Left ventricle myocardium inferior (tissue), 1 donor: Measurements from ENCODE around the gene AMN1. TPM values are rescaled to one million over a fixed set of nuclear protein-coding genes. Genes with fewer than 3 reads are reported as not detected.
"Not testable (repeated sequence)": the region's sequence is repeated elsewhere in the genome, so short reads cannot be mapped to it uniquely, and the experiment has no call there.

Experiments
- DNase-seq: peaks from one replicate; pipeline ENCODE4 v3.0.0-alpha.2; 2020
- H3K27ac ChIP-seq: fragments of 200-600 bp; replicated peaks from 2 replicates; pipeline ENCODE4 v1.8.0; 2021
- H3K27me3 ChIP-seq: fragments of 200-600 bp; 2 replicates; pipeline ENCODE4 v1.8.0; 2021; ENCODE audit warnings: low read depth
- H3K36me3 ChIP-seq: fragments of 200-600 bp; 2 replicates; pipeline ENCODE4 v1.8.0; 2021
- H3K4me1 ChIP-seq: fragments of 200-600 bp; 2 replicates; pipeline ENCODE4 v1.8.0; 2021
- H3K4me3 ChIP-seq: fragments of 200-600 bp; 2 replicates; pipeline ENCODE4 v1.8.0; 2021; ENCODE audit warnings: mild to moderate bottlenecking, moderate library complexity
- H3K9me3 ChIP-seq: fragments of 200-600 bp; replicated peaks from 2 replicates; pipeline ENCODE4 v1.8.0; 2021
- intact Hi-C: fragments of 100-400 bp; cut with micrococcal nuclease; formaldehyde crosslinking; loops from one replicate; pipeline ENCODE4 v1.11.0; 2022
- total RNA-seq: library from RNA; stranded (reverse); fragmentation: NEBNext Ultra II Directional; extraction: Animal tissue kit (Norgen Biotek cat#: 25700); gene quantifications from one replicate; pipeline ENCODE4 v1.2.1, GENCODE V29; 2021
- TF ChIP-seq, protein P1 (sequence below): fragments of 200-600 bp; IDR thresholded peaks from 2 replicates; pipeline ENCODE4 v1.8.0; 2021; ENCODE audit warnings: antibody characterized with exemption, mild to moderate bottlenecking, borderline replicate concordance
- donor health status: DM: no; HTN: yes; CAD: no; lungs with severe emphysema.

Gene AMN1
- total RNA-seq, 1 donor from 2014 or later, result 13.9 TPM

DNA sequence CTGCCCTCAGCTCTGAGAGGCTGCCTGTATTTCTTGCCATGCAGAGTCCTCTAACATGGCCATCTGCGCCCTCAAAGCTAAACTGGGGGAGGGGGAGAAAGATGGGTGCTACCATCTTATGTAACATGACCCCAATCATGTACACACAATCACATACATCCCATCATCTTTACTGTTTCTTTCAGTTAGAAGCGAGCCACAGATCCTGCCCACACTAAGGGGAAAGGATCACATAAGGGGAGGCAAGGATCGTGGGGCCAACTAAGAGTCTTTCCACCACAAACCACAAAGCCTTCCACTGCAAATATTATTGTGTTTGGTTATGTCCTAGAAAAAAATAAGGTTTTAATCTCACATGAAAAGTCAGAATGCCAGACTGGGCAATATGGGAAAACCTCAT is 11.8 kb upstream of the AMN1 start:
- Histone ChIP-seq H3K9me3 (no peaks in the 10 kb centered on the region), H3K4me3 (no peak overlapping the region), H3K4me1 (no peaks in the 10 kb centered on the region), H3K36me3 (no peaks in the 10 kb centered on the region), H3K27me3 (no peaks in the 10 kb centered on the region), H3K27ac (no peak overlapping the region)
- DNase-seq, result no peak
- intact Hi-C loops, result no loop called here
- TF ChIP-seq, protein P1, sequence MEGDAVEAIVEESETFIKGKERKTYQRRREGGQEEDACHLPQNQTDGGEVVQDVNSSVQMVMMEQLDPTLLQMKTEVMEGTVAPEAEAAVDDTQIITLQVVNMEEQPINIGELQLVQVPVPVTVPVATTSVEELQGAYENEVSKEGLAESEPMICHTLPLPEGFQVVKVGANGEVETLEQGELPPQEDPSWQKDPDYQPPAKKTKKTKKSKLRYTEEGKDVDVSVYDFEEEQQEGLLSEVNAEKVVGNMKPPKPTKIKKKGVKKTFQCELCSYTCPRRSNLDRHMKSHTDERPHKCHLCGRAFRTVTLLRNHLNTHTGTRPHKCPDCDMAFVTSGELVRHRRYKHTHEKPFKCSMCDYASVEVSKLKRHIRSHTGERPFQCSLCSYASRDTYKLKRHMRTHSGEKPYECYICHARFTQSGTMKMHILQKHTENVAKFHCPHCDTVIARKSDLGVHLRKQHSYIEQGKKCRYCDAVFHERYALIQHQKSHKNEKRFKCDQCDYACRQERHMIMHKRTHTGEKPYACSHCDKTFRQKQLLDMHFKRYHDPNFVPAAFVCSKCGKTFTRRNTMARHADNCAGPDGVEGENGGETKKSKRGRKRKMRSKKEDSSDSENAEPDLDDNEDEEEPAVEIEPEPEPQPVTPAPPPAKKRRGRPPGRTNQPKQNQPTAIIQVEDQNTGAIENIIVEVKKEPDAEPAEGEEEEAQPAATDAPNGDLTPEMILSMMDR, result no peak

DNA sequence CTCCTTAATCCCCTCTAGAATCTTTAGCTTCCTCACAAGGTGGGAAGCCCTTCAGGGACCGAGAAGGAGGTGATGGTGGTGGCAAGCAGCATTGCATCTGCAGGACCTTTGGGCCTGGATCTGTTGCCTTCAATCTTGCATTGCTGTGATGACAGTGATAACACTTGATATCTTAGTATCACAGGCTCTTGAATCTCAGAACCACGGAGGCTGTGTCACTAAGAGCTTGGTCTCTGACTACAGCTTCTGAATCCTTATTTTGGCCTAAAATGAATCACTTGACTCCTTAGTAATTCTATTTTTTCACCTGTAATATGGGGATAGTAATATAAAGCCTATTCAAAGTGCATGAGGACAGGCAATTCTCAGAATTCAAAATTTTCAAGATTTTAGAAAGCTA is 8.9 kb upstream of the AMN1 start:
- H3K4me1 ChIP-seq, result peaks cover 17% of the 10 kb centered on the region
- intact Hi-C loops, result no loop called here
- TF ChIP-seq, protein P1, result no peak

DNA sequence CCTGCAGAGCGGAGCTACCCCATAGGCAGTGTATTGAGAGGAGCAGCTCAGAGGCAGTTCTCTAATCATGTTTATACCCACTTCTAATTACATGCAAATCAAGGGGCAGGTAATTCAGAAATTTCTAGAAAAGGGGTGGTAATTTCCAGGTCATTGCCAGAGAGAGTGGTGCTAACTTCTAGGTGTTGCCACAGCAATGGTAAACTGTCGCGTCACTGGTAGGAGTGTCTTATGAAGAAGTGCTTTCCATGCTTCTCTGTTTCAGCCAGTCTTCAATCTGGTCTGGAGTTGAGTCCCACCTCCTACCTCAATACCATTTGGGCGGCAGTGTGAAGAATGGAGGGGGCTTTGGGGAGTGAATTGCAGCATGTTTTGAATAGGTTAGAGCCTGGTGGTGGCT is 8.5 kb upstream of the AMN1 start:
- no peaks in the 10 kb centered on the region for H3K36me3 ChIP-seq
- no peaks in the 10 kb centered on the region for H3K27me3 ChIP-seq
- H3K9me3 ChIP-seq, result peaks cover 9% of the 10 kb centered on the region
- intact Hi-C loops, result no loop called here
- H3K27ac ChIP-seq, result no peak overlapping the region
- DNase-seq, result no peak
- H3K4me1 ChIP-seq, result peaks cover 21% of the 10 kb centered on the region
- TF ChIP-seq, protein P1, result no peak
- no peak overlapping the region for H3K4me3 ChIP-seq

More for the DNA sequence above, 8.9 kb upstream of the AMN1 start:
- no peak overlapping the region for H3K4me3 ChIP-seq
- H3K27me3 ChIP-seq, result no peaks in the 10 kb centered on the region
- peaks cover 7% of the 10 kb centered on the region for H3K9me3 ChIP-seq
- H3K27ac ChIP-seq, result no peak overlapping the region
- no peak for DNase-seq
- no peaks in the 10 kb centered on the region for H3K36me3 ChIP-seq

DNA sequence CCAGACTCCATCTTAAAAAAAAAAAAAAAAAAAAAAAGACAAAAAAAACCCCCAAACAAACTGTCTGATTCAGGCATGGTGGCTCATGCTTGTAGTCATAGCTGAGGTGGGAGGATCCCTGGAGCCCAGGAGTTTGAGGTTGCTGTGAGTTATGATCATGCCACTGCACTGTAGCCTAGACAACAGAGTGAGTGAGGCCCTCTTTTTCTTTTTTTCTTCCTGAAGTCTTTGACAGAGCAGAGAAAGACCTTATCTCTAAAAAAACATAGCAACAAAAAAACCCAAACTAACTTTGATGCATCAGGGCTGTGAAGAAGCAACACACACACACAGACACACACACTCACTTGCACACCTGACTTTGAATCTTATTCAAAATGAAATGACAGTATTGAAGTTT is 7.7 kb upstream of the AMN1 start:
- Histone ChIP-seq H3K27me3 (no peaks in the 10 kb centered on the region), H3K36me3 (no peaks in the 10 kb centered on the region), H3K27ac (no peak overlapping the region), H3K4me1 (peaks cover 30% of the 10 kb centered on the region), H3K4me3 (no peak overlapping the region), H3K9me3 (peaks cover 11% of the 10 kb centered on the region)
- TF ChIP-seq, protein P1, result no peak
- intact Hi-C loops, result no loop called here
- no peak for DNase-seq

DNA sequence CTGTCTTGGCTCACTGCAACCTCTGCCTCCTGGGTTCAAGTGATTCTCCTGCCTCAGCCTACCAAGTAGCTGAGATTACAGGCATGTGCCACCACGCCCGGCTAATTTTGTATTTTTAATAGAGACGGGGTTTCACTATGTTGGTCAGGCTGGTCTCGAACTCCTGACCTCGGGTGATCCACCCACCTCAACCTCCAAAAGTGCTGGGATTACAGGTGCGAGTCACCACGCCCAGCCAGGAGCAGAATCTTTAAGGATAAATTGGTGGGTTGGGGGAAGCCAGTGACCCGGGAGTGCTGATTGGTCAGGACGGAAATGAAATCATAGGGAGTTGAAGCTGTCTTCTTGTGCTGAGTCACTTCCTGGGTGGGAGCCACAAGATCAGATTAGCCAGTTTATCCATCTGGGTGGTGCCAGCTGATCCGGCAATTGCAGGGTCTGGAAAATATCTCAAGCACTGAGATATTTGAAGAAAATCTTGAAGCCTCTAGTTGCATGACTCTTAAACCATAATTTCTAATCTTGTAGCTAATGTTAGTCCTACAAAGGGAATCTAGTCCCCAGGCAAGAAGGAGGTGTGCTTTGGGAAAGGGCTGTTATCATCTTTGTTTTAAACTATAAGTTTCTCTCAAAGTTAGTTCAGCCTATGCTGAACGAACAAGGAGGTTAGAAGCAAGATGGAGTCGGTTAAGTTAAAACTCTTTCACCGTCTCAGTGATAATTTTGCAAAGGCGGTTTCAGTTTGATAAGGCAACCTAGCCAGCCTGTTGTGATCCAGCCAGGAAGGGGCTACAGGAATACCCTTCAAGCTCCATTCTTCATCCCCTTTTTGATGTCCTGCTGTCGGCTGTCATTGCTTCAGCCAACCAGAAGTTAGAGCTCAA is 5.0 kb upstream of the AMN1 start:
- H3K9me3 ChIP-seq, result peaks cover 32% of the 10 kb centered on the region
- H3K27me3 ChIP-seq, H3K4me3 ChIP-seq, DNase-seq, intact Hi-C loops, H3K36me3 ChIP-seq: not testable (repeated sequence)
- H3K27ac ChIP-seq, result peak overlapping the region; percentile 99
- peaks cover 50% of the 10 kb centered on the region for H3K4me1 ChIP-seq

DNA sequence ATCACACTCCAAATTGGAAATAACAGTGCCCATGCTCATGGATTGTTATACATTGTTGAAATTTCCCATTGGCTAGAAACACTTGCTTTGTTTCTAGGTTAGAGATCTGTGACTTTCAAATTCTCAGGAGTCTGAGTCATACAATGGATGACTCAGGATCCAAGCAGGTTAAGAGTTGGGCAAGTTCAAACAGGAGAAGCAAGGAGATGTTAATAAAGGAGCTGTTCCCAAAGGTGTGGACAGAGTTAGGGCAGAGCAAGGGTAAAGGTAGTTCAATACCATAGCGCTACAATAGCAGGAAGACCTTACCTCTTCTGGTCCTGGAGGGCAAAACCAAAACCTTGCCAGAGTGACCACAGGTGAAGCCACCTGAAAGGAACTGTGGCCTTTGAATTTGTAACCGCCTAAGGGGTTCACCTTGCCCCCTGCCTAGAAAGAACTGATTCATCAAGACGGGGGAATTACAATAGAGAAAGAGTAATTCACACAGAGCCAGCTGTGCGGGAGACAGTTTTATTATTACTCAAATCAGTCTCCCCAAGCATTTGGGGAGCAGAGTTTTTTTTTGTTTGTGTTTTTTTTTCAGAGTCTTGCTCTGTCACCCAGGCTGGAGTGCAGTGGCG is 4.2 kb upstream of the AMN1 start:
- intact Hi-C loops, result no loop called here
- TF ChIP-seq, protein P1, result no peak
- no peak for DNase-seq

DNA sequence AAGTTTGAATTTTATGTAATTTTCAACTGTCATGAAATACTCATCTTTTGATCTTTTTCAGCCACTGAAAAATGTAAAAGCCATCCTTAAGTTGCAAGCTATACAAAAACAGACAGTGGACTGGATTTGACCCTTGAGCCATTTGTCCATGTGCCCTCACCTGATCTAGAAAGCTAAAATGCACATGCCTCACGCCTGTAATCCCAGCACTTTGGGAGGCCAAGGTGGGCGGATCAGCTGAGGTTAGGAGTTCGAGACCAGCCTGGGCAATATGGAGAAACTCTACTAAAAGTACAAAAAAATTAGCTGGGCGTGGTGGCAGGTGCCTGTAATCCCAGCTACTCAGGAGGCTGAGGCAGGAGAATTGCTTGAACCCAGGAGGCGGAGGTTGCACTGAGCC is 2.4 kb upstream of the AMN1 start:
- DNase-seq, H3K36me3 ChIP-seq, intact Hi-C loops, H3K27me3 ChIP-seq, H3K4me3 ChIP-seq: not testable (repeated sequence)
- Histone ChIP-seq H3K4me1 (peaks cover 71% of the 10 kb centered on the region), H3K9me3 (peaks cover 32% of the 10 kb centered on the region), H3K27ac (peak overlapping the region; percentile 99)

More for the DNA sequence above, 4.2 kb upstream of the AMN1 start:
- Histone ChIP-seq H3K9me3 (peaks cover 32% of the 10 kb centered on the region), H3K27me3 (no peaks in the 10 kb centered on the region), H3K27ac (peak overlapping the region; percentile 99), H3K4me1 (peaks cover 56% of the 10 kb centered on the region), H3K4me3 (no peak overlapping the region), H3K36me3 (no peaks in the 10 kb centered on the region)
